Activated CD4-positive, alpha-beta T cell treated with anti-CD3 and anti-CD28 coated beads, Interleukin-10, Interleukin-2, amounts not matched to agents 100 ng/mL and 50 ng/mL, durations not matched to agents 16 hours and 8 hours (primary cell): ENCODE measurements around the gene C1QTNF9B.
"Not testable (repeated sequence)": the region's sequence is repeated elsewhere in the genome, so short reads cannot be mapped to it uniquely, and the experiment has no call there.

Experiments
- DNase-seq: peaks from one replicate; pipeline ENCODE4 v3.0.0-alpha.2; 2020

Gene C1QTNF9B

DNA sequence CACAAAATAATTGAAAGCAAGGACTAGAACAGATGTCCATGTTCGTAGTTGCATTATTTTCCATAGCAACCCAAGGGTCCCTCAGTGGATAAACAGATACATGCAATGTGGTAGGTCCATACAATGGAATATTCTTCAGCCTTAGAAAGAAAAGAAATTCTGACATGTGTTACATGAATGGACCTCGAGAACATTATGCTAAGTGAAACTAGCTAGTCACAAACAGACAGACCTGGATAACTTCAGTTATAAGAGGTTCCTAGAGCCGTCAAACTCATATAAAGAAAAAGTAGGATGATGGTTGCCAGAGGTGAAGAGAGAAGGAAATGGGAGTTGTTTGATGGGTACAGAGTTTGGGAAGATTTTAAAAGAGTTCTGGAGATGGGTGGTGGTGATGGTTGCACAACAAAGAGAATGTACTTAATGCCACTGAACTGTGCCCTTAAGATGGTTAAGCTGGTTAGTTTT lies at the start of gene C1QTNF9B:
TSS of gene C1QTNF9B (minus strand) at position 51 of the 468 bp plus-strand sequence.
- DNase-seq = not testable (repeated sequence)

DNA sequence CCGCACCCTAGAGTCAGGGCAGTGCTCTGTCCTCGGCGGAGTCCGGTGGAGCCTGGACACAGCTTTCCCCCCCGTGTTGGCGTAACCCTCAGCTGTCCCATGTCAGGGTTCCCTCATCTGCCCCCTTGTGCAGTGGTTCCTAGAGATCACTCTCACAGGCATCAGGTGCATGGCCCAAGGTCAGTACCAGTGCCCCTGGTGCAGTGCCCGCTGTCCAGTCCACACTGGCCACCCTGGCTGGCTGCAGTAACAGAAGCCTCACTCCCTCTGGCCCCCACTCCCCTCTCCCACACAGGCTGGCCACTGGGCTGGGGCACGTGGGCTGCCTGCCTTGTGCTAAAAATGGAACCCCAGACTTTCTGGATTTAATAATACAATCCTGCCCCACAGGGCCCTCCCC lies 49.6 kb upstream of the C1QTNF9B start:
- no peak for DNase-seq

DNA sequence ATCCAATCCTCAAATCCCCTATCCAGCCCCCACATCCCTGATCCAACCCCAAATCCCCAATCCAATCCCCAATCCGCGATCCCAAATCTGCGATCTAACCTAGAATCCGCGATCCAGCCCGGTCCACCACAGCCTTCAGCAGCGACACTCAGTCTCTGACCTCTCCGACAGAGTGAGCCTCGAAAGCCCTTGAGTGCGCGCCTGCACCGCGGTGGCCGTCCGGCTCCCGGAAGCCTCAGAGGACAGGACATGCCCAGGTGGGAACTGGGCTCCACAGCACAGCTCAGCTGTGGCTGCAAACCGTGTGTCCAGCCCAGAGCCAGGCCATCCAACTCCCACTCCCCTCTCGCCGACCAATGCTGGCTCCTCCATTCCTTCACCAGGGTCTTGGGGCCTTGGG lies 48.8 kb upstream of the C1QTNF9B start:
- no peak for DNase-seq

DNA sequence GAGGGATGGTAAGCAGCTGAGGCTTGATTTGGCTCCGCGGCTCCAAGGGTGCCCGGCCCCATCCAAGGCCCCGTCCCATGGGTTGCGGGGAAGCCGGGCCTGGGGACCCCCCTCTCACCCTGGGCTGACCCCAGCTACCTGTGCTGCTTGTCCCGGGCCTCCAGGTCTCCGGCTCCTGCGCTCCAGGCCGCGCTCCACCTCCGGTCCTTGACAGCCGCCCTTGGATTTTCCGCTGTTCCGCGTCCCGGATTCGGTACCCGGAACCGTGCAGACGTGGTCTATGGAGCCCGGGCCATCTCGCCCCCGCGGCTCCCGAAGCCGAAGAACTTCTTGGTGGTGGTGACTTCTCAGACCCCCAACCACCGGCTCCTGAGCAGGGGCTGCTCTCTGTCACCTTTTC lies 48.3 kb upstream of the C1QTNF9B start:
- DNase-seq = no peak

DNA sequence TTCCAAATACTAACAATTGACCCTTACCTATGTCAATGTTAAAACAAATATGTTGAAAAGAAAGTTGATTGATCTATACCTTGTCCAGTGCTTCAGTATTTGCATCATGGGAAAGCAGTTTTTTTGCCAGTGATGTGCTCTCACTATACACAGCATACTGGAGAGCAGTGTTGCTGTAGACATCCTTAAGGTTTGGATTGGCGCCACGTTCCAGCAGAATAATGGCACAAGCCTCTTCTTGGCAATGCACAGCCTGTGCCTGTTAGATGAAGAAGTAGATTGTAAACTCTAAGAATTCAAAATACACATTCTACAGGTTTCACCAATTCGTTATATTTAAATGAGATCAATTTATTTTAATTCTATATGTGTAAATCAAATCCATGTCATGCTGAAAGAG lies 43.9 kb upstream of the C1QTNF9B start:
- DNase-seq = no peak

DNA sequence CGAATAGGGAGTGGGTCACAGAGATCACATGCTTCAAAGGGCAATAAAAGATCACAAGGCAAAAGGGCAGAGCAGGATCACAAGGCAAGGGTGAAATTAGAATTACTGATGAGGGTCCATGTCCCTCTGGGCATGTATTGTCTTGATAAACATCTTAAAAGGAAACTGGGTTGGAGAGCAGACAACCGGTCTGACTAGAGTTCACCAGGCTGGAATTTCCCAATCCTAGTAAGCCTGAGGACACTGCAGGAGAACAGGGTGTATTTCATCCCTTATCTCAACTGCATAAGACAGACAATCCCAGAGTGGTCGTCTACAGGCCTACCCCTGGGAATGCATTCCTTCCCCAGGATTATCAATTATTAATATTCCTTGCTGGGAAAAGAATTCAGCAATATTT lies 42.4 kb upstream of the C1QTNF9B start:
- DNase-seq = not testable (repeated sequence)

DNA sequence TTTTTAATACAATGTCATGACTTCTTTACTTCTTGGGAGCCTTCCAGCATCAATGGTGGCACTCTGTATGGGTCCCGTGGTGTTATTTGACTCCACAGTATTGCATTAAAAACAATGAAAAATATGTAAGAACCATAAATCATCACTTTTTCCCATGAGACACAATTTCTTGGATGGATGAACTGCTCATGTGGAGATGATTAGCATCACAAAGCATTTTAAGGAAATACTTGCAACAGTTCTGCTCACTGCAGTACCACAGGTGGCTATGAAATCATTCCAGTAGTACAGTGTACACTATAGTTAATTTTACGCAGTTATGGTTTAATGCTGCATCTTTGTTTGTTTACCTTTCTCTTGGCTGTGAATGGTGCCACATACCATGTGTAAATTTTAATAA lies 37.2 kb upstream of the C1QTNF9B start:
- no peak for DNase-seq

DNA sequence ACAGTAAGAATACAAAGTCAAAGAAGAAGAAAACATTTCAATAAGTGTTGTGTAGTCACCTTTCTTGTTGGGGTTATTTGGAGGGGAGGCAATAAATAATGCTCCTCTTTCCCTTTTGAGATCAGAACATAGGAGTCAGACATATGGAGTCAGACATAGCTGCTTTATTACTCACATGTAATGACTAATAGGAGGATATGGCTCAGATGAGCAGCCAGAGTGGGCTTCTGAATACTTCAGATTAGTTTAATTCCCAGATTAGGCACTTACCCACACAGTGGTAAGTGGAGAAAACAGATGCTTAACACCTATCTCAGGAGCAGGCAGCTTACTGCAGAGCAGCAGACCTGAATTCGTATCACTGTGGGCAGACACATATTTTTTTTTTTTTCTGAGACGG lies 31.7 kb upstream of the C1QTNF9B start:
- no peak for DNase-seq

DNA sequence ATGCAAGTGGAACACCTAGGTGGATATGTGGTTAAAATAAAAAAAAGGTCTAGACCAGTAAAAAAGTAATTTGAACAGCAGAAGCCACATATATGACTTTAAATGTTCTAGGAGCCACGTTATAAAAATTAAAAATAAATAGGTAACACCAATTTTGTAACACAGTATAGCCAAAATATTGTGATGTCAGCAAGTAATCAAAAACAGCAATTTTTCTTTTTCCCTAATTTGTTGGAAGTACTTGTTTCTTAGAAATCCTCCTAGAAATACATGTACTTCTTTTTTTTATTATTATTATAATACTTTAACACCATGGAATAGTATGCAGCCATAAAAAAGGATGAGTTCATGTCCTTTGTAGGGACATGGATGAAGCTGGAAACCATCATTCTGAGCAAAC lies 25.7 kb upstream of the C1QTNF9B start:
- DNase-seq = no peak

DNA sequence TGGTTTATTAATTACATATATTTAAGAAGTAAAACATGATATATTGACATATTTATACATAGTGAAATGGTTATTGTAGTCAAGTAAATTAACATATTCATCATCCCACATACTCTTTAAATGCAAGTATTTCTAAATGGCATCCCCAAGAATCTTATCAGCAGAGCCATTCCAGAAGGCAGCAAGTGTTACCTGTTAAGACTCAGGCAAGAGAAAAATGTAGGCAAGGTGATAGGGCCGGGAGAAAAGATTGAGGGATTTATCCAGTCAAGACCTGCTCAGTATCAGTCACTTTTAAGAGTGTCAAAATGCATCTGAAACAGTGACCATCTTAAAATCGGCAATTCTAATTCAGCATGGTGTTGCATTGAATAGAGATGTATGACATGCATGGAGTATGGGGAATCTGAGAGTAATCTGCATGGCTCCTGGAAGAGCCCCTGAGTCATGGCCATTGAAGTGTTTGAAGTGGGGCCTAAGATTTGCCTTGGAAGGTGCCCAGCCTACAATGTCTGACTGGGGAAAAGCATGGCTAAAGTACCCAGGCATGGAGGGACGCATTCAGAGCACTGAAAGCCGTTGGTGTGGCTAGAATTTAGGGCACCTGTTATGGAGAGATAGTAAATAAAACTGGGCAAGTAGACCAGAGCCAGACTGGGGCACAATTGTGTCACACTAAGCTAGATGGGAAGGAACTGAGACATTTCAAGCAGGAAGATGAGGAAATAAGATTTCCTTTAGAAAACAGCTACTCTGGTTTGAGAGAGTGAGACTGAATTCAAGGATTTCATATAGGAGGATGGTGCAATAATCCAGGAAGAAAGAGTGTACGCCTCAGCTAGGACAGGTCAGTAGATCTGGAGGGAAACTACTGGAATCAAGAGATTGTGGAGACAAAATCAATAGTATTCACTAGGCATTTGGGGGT lies 25.0 kb upstream of the C1QTNF9B start:
- DNase-seq = no peak

DNA sequence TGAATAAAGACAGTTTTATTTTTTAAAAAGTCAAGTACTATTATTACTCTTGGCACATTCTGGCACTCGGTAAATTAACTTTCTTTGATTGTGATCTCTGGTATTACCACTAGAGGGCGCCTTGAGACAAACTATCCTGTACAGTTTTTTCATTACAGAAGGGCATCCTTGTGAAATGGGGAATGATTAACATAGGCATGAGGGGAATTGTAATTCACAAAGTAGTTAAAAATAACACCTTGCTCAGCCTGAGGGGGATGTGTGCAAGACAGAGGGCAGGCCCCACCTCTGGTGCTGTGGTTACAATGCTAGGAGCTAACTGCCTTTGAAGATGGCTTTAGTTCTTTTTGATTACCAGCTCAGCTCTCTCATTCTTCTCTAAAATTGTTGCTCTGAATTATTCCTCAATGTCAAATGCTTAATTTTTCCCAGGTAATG lies 24.2 kb upstream of the C1QTNF9B start:
- peak; percentile 57 for DNase-seq

DNA sequence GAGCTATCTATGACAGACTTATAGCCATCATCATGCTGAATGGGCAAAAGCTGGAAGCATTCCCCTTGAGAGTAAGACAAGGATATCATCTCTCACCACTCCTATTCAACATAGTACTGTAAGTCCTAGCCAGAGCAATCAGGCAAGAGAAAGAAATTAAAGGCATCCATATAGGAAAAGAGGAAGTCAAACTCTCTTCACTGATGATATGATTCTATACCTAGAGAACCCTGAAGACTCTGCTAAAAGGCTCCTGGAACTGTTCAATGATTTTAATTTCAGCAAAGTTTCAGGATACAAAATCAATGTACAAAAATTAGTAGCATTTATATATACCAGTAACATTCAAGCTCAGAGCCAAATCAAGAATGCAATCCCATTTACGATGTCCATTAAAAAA lies 21.7 kb upstream of the C1QTNF9B start:
- DNase-seq = no peak

DNA sequence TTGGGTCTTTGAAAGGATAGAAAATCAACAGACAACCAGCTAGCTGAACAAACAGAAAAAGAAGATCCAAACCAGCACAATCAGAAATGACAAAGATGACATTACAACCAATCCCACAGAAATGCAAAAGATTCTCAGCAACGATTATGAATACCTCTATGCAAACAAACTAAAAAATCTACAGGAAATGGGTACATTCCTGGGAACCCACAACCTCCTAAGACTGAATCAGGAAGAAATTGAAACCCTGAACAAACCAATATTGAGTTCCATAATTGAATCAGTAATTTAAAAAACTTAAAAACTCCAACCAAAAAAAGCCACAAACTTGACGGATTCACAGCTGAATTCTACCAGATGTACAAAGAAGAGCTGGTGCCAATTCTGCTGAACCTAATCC lies 20.9 kb upstream of the C1QTNF9B start:
- DNase-seq = no peak

DNA sequence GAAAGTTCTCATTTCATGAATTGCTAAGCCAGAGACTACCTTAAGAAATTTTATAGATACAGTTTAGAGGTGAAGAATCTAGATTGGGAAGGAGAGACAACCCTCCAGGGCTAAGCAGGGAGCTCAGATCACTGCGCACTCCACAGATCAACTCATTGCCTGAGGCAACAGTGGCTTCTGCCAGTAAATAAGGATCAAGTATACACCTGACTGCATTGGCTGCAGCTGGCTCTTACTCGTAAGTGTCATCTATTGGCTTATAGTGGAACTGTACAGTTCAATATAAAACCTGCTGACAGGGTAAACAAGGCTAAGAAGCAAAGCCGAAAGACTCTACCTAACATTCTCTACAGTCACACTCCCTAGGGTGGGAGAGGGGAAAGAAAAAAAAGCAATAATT lies 18.0 kb upstream of the C1QTNF9B start:
- DNase-seq = no peak

DNA sequence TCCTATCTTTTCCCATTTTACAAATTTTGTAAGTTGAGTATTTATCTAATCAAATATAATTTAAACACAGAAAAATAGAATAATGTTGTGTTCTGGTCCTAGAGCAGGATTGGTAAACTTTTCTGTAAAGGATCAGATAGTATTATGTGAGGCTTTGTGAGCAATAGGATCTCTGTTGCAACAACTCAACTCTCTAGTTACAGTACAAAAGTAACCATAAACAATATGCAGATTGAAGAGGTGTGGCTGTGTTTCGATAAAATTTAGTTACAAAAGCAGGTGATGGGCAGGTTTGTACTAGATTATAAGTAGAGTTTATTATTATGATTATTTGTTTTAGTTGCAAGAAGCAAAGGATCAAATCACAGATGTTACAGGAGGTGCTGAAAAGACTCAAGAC lies 15.2 kb upstream of the C1QTNF9B start:
- DNase-seq = no peak

DNA sequence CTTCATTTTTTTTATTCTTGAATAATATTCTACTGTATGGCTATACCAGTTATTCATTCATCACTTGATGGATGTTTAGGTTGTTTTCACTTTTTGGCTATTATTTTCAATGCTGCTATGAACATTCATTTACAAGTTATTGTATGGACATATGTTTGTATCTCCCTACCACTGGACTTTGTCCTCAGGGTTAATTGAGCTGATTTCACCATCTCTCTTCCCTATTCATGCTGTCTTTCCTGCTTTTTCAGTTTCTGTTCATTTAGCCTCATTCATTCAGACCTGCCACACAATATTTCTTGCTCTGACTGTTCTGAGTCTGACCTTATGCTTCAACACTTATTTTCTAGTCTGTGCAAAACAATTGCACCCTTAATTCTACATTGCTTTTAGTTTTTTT lies 12.3 kb upstream of the C1QTNF9B start:
- DNase-seq = no peak

DNA sequence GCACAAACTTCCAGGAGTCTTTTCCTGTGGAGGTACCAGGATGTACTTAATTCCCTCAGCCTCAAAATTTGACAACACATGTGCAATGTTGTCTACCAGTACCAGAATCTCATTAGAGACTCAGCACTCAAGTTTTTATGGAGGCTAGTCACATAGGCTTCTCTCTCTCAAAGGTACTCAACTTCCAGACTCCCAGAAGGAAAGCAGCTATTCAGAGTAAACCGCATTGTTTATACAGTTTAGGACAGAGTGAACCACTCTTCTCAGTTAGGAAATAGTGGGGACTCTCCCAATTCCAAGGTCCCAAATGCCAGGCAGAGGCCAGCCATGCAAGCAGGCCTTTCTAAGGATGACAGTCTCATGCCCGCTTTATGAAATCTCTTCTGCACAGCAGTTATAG lies 8.5 kb upstream of the C1QTNF9B start:
- DNase-seq = no peak

DNA sequence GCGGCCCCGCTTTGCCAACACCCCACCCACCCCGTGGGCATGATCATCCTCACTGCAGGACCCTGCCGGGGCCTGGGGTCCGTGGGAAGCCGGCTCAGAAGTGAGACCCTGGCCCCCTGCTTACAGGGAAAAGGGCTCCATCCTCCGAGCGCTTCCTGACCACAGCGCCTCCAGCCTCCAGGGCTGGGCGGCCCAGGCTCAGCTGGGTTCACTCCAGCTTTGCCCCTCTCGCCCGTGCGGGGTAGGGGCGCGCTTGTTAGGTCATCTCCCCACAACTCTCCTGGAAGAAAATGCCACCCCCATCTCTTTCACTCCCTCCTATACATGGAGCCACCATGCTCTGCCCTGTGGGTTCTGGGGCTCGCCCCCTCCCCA lies 6.6 kb upstream of the C1QTNF9B start:
- DNase-seq = no peak

DNA sequence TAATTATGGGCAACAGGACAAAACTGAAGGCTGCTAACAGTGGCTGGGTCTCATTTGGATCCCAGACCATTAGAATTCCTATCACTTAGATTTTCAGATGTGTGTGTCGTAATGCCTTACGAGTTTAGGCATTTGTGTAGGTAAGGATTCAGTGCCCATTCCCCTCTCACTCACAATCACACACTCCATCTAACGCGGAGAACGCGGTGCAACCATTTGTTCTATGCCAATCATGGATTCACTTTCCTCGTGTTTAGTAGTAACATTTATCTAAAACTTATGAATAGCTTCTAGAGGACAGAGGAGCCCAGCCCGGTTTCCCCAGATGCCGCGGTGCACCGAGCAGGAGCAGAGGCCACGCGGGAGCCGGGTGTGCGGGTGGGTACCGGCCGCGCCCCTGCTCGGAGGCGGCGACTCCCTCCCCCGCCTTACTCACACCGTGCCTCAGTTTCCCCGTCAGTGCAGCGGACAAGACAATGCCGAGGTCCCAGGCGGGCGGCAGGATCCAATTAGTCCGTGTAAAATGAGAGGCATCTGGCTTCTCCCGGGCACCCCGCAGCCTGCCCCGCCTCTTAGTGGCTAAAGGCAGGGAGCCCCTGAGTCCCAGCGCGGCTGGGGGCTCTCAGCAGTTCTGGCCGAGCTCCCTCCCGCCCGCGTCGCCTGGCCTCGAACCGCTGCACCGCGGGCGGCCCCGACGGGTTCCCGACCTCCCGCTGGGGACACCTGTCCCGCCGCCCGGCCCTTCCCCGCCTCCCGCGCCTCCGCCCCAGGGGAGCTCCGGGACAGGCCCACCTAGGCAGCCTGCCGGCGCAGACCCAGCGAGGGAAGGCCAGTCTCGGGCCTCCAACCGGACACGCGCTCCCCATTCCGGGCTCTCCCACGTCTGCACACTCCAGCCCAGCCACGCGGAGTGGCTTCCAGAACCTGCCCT lies 5.9 kb upstream of the C1QTNF9B start:
- DNase-seq = no peak

DNA sequence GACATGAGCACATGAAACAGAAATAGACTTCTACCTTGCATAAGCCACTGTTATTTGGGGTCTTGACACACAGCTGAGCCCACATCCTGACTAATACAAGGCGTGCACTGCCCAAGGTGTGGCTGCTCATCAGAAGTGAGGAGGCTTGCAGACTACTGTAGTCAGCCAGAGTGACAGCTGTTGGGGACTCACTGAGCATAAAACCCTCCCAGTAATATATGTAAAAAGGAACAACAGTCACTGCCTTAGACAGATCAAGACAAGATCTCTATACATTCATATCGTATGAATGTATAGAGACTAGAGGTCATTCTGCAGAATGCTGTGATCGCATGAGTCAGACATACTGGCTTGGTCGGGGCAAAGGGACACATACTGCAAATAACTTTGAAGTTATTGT lies 4.1 kb upstream of the C1QTNF9B start:
- DNase-seq = no peak

DNA sequence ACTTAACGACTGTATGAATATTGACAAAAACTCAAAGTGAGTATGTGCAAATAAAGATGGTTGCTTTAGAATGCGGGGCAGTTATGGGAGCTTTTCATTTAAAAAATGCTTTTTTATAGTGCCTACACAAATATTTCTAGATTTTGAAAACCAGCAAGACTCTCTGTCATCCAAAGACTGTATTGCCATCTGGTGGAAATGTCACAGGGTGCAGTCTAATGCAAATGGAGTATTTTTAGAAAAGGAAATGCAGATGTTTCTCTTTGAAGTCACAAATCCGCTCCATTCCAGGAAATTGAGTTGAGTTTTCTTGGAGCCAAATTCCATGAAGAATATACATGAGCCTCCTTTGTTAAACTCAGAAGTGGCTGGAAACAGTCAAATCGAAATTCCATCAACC lies 2.3 kb upstream of the C1QTNF9B start:
- DNase-seq = peak; percentile 57

DNA sequence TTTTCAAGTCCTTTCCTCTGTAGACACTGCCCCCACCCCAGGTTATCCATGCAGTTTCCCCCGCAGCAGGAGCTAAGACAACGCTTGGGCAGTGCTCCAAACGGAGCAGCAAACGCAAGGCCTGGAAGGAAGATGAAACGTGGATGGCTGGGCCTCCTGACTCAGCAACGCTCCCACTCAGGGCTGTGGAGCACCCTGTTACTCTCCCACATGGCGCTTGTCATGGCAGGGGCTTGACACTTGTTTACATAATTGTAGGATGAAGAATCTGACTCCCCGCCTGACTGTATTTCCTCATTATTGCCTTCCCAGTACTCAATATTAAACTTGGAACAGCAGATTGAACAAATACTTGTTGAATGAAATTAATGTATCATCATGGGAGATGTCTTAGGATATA lies 799 bp upstream of the C1QTNF9B start:
- no peak for DNase-seq

DNA sequence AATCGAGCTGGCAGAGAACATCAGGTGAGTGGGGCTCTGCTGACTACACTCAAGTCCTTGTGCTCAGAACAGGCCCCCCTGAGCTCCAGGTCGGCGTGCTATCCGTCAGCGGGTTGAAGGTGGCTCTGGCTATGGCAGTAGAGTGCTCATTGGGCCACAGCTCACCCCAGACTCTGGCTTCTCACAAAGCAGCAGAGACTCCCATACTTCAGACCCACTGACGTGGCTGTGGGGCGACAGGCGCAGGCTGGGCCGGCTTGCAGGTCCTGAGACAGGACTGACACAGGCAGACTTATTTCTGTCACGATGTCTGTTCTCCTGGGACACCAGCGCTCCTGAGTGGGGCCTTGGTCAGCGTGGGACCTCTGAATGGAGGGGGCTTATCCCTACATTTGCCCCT lies 2.6 kb downstream of the C1QTNF9B start:
- DNase-seq = not testable (repeated sequence)

DNA sequence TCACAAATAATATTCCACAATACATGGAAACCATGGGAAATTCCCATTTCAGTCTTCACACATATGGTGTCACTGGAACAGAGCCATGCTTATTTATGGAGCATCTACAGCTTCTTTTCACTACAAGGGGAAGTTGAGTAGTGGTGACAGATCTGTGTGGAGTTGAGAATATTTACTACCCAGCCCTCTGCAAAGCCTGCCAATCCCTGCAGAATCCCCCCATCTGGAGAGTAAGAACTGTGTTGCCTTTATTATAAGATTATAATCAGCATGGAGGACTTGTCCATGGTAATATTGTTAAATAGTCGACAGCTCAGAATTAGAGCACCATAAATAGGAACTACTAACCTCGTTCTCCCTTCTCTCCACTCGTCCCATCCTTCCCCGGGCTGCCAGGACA lies 3.5 kb downstream of the C1QTNF9B start:
- not testable (repeated sequence) for DNase-seq
